Right renal pelvis (tissue), 4 donors: ENCODE data around the gene CATSPERE. TPM values are rescaled to one million over a fixed set of nuclear protein-coding genes. Genes with fewer than 3 reads are reported as not detected.
"Not testable (repeated sequence)": the region's sequence is repeated elsewhere in the genome, so short reads cannot be mapped to it uniquely, and the experiment has no call there.

Source experiments
- DNase-seq, 4 donors: peaks; one replicate each; pipeline ENCODE4 v3.0.0-alpha.2; 2013; ENCODE audit warnings: low read depth in 4 of 4, low spot score in 3 of 4, missing footprints in 1 of 4
- polyA plus RNA-seq, 4 donors: library from polyadenylated mRNA; unstranded; fragments of 120-200 nt; gene quantifications; one replicate each; pipeline ENCODE4 v1.2.1, GENCODE V29; 2013; ENCODE audit not compliant: insufficient read length in 4 of 4

CATSPERE gene
- polyA plus RNA-seq, 4 donors = 1.3 to 2.8 (median 2.0) TPM

DNA sequence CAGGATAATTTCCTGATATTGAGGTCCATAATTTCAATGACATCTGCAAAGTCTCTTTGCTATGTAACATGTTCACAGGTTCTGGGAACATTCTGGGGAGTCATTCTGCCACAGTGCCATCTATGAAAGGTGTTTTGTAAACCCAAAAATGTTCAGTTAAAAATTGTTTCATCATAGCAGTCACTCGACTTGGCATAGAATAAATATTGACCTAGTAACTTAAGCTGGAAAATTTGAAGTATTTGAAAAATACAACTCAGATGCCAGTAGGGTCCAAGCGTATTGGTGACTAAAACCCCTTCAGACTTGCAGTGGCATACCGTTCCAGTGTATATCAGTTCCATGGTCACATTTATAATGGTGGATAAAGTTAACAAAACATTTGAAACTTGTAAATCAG lies 198.6 kb downstream of the CATSPERE start:
- DNase-seq = no peak

DNA sequence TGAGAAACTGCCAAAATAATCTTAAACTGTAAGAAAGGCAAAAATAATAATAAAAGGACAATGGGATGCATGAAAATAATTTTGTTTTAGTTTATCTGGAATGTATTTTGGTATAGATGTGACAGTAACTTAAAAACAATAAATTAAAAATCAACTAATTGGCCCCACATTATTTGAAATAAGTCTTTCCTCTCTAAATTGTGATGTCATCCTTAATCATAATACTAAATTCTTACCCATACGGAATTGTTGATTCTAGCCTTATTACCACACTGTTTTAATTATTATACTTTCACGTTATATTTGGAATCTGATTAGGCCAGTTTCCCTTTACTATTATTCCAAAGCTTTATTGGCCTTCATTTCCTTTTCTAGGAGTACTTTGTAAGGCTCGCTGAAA lies 199.5 kb downstream of the CATSPERE start:
- DNase-seq = no peak

- DNase-seq = not testable (repeated sequence)
These were observed 200.7 kb downstream of the CATSPERE start for GRCh38 chr1:244661569-244662312.

GRCh38 chr1:244662599-244662998 lies 201.5 kb downstream of the CATSPERE start:
- DNase-seq = no peak

DNA sequence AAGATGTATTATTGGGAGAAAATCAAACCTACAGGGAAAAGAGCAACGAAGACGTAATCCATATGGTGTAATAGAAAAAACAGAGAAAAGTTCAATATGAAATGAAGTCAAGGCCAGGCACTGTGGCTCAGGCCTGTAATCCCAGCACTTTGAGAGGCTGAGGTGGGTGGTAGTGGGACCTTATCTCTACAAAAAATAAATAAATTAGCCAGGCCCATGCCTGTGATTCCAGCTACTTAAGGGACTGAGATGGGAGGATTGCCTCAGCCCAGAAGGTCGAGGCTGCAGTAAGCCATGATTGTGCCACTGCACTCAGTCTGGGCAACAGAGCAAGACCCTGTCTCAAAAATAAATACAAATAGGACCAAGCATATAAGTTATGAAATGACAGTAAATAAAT lies 203.3 kb downstream of the CATSPERE start:
- no peak for DNase-seq

- peak in 1 of 4 donors; percentile 48 for DNase-seq
These were observed 204.7 kb downstream of the CATSPERE start for GRCh38 chr1:244665771-244666217.

DNA sequence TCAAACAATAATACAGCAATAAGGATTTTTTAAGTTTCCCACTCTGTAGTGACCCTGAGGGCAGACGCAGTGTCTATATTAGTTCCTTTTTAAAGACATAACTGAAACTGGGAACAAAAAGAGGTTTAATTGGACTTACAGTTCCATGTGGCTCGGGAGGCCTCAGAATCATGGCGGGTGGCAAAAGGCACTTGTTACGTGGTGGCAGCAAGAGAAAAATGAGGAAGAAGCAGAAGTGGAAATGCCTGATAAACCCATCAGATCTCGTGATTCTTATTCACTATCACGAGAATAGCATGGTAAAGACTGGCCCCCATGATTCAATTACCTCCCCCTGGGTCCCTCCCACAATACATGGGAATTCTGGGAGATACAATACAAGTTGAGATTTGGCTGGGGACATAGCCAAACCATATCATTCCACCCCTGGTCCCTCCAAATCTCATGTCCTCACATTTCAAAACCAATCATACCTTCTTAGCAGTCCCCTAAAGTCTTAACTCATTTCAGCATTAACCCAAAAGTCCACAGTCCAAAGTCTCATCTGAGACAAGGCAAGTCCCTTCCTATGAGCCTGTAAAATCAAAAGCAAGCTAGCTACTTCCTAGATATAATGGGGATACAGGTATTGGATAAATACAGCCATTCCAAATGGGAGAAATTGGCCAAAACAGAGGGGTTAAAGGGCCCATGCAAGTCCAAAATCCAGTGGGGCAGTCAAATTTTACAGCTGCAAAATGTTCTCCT lies 205.8 kb downstream of the CATSPERE start:
- not testable (repeated sequence) for DNase-seq

- DNase-seq = no peak
These were observed 206.7 kb downstream of the CATSPERE start for GRCh38 chr1:244667797-244668196.

DNA sequence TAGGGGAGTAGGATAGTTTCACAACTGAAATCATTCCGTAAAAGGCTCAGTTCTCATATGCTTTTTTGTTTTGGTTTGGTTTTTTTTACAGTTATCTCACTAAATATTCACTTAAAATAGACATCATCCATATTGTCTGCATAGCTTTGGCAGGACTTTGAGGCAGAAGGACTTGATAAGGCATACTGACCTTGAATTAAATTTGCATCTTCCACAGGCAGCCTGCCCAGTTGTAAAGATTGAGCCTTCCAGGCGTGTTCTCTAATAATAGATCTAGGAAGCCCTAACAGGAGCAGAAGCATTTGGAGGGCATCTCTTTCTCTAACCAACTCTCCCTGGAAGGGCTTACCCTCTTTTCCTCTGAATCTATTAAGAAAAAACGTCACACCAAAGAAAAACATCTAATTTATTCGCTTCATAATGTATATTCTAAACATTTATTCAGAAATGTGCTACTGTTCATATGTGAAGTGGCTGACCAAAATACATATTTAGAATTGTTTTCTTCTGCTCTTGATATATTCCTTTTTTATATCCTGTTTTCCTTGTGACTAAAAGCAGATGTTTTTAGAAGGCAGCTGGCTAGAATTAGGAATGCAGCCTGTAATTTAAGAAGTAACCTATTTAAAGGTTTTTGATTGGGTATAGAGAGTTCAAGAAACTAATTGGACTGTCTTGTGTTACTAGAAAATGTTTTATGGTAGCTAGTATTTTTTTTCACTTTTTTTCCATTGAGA lies 212.0 kb downstream of the CATSPERE start:
- DNase-seq = peak in 2 of 4 donors; percentile 18 to 43

- no peak for DNase-seq
These were observed 213.4 kb downstream of the CATSPERE start for GRCh38 chr1:244674446-244674845.

DNA sequence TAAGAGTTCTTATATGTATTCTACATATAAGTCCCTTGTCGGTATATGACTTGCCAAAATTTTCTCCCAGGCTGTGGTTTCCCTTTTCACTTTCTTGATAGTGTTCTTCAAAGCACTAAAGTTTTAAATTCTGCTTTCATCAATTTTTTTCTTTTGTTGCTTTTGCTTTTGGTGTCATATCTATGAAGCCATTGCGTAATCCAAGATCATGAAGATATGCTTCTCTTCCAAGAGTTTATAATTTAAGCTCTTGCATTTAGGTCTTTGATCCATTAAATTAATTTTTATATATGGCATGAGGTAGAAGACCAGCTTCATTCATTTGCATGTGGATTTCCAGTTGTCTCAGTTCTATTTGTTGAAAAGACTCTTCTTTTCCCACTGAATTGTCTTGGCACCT lies 214.1 kb downstream of the CATSPERE start:
- no peak for DNase-seq

GRCh38 chr1:244678697-244679096 lies 217.6 kb downstream of the CATSPERE start:
- no peak for DNase-seq

DNA sequence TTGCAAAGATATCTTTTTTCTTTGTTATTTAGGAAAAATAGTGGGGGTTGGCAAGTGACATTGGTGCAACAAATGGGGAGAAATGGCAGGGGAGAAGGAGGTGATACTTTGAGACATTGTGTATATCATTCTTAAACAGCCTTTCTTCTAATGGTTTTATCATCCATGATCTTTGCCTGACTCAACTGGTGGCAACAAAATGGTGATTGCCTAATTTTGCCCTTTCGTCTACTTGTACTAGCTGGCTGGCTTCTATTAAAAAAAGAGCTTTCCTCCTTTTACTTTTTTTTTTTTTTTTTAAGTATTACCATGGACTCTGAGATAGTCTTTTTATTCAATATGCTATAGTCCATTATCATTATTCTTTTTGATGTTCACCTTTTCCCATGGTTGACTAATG lies 219.6 kb downstream of the CATSPERE start:
- DNase-seq = no peak

- not testable (repeated sequence) for DNase-seq
These were observed 221.0 kb downstream of the CATSPERE start for GRCh38 chr1:244682087-244682486.

Other genes with a start within 250 kb of the CATSPERE start
- 10 to 100 TPM; 56.2 to 68.2 (median 65.5) TPM for gene ADSS2, start 9.4 kb upstream of the CATSPERE start, polyA plus RNA-seq
- gene DESI2, start 191.9 kb downstream of the CATSPERE start, polyA plus RNA-seq = 10 to 100 TPM; 45.3 to 54.4 (median 51.8) TPM